ENCODE measurements around the gene DNASE2.
A peak's percentile ranks its signal among the peaks of the same experiment; 100 is the strongest.
"Not testable (repeated sequence)": the region's sequence is repeated elsewhere in the genome, so short reads cannot be mapped to it uniquely, and the experiment has no call there.

The DNASE2 gene, protein sequence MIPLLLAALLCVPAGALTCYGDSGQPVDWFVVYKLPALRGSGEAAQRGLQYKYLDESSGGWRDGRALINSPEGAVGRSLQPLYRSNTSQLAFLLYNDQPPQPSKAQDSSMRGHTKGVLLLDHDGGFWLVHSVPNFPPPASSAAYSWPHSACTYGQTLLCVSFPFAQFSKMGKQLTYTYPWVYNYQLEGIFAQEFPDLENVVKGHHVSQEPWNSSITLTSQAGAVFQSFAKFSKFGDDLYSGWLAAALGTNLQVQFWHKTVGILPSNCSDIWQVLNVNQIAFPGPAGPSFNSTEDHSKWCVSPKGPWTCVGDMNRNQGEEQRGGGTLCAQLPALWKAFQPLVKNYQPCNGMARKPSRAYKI

DNA sequence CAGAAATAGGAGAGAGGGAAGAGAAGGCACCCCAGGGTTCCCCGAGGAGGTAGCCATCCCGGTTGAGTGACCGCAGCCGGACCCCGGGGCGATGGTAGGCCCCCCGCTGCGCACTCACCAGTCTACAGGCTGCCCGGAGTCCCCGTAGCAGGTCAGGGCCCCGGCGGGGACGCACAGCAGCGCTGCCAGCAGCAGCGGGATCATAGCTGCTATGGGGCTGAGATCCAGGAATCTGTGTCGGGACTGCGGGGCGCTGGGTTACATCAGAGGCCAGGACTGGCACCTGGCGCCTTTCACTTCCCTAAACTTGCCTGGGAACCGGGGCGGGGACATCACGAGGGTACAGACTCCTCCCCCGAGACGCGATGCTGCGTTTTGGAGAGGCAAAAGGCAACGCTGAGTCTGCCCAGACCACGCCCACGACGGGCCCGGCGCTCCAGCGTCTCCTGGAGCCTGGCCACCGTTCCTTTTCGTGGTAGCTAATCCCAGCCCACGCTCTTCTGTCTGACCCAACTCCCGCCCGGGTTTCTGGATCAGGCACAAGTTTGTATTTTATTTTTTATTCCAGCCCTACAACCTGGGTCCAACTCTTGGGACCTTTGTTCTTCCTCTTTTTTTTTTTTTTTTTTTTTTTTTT is at the start of gene DNASE2:
DNASE2 (minus strand) TSS at position 278 of the 637 bp plus-strand sequence; CDS start at position 204, 74 bp downstream.
- DNase-seq (ENCODE audit: low spot score) = peak; percentile 99

DNA sequence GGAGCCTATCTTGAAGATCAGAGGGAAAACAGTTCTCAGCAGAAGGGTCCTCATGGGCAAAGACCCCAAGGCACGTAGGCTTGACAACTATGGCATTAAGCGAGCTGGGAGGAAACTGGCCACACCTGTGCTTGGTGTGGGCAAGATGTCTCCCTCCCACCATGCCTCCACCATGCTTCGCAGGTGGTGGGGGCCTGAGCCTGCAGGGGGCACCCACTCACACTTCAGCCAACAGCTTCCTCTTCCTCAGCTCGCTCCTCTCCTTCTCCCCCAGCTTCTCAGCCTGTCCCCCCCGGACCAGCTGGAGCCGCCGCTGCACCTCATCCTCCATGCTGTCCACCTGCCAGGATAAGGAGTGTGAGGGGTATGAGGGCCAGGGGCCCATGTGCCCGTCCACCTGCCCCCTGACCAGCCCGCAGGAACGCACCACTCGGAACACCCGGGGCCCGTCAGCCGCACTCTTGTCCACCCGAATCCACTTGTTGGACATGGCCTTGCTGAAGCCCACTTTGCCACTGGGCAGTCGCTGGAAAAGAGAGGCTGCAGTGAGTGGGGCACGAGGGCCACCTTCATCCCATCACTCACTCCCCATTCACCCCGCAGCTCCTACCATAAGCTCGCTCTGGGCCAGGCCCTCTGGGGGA is 48.9 kb upstream of the DNASE2 start:
- no peak for DNase-seq (ENCODE audit: low spot score)

DNA sequence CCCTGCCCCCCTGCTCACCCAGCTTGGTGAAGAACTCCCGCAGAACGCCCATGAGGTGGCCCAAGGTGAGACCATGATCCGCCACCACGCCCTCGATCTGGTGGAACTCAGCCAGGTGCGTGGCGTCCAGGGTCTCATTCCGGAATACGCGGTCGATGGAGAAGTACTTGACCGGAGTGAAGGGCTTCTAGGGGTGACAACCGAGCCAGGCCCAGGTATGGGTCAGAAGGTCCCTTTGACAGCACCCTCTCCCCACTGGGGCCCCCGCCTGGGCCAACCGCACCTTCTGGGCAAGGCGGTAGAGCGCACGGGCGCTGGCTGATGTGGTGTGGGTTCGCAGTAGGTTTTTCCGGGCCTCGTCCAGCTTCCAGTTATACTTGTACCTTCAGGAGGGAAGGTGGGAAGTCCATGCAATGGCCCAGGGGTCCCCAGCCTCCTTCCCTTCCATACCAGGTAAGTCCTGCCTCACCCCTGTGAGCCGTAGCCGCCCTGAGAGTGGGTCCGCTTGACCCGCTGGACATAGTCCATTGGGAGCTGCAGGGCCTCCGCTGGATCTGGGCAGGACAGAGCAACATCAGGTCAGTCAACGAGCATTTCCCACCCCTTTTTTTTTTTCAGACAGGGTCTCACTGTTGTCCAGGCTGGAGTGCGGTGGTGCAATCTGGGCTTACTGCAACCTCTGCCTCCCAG is 43.5 kb upstream of the DNASE2 start:
- DNase-seq (ENCODE audit: low spot score) = no peak

DNA sequence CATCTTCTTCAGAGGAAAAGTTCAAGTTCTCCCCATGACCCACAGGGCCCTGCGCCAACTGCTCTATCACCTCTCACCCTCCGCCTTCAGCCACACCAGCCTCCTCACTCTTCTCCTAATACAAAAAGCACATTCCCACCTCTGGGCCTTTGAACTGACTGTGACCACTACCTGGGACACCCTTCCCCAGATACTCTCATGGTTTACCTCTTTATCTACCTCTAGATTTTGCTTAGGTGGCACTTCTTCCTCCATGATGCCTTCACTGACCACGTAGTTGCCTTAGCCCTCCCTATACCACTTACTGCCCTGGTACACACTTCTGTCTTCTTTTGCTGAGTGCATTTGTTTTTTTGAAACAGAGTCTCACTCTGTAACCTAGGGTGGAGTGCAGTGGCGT is 41.7 kb upstream of the DNASE2 start:
- no peak for DNase-seq (ENCODE audit: low spot score)

DNA sequence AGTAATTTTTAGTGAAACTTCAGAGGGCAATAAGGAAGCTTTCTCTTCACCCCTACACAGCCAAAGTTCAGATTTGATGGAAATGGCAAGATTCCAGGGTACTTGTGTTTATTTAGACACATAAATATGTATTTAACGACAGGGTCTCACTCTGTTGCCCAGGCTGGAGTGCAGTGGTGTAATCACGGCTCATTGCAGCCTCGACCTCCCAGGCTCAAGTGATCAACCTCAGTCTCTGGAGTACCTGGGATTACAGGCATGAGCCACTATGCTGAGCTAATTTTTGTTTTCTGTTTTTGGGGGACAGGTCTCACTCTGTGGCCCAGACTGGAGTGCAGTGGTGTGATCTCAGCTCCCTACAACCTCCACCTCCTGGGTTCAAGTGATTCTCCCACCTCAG is 39.8 kb upstream of the DNASE2 start:
- no peak for DNase-seq (ENCODE audit: low spot score)

DNA sequence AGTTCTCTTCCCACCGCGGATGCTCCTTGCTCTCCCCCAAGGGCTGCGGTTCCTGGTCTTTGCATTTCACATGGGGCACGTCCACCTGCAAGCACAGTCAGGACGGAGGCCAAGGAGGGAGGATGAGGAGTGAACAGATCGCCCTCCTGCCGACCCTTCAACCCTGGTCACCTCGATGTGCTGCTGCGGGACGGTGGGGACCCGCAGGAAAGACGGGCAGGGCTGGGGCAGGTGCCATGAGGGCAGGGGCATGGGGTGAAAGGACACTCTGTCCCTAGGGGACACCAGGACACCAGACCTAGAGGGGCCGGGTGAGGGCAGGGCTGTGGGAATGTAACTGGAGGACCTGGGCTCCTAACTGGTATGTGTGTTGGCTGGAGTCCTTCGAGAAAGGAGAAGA is 37.0 kb upstream of the DNASE2 start:
- DNase-seq (ENCODE audit: low spot score) = no peak

DNA sequence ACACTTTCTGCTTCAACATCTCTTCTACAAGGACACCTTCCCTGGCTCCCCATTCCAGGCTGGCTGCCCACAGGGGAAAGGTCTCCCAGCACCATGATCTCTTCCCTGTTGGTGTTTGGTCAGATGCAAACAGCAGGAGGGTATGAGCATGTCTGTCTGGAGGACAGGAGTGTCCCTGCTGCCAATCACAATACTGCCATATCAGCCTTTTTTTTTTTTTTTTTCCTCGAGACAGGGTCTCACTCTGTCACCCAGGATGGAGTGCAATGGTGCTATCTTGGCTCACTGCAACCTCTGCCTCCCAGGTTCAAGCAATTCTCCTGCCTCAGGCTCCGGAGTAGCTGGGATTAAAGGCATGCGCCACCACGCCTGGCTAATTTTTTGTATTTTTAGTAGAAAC is 34.6 kb upstream of the DNASE2 start:
- not testable (repeated sequence) for DNase-seq (ENCODE audit: low spot score)

DNA sequence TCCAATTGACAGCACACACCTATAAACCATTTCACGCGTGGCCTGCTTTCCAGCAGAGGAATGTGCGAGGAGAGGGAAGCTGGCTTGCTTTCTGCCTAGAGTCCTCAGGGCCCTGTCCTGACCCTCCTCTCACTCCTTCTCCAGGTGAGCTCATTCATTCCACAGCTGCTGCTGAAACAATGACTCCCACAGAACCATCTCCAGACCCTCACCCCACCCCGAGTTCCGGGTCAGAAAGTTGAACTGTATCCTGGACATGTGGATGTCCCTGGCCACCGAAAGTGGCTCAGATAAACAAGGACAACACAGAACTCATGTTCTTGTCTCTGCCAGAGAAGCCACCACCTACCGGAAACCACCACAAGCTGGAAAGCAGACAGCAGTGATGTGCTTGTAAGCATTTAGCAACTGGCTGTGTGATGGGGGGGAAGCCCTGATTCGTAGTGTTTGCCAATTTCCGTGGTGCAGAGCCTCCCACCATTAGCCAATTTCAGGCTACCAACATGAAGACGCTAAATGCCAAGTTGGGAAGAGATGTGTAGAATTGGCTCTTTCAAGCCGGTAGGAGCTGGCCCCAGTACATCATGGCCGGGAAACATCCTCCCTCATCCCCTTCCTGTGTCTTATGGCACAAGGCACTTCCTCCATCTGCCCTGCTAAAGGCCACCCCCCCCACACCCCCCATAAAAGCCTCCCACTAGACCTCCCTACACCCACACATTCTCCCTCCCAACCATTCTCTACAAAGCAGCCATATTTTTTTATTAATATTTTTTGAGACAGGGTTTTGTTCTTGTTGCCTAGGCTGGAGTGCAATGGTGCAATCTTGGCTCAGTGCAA is 32.8 kb upstream of the DNASE2 start:
- peak; percentile 41 for DNase-seq (ENCODE audit: low spot score)

DNA sequence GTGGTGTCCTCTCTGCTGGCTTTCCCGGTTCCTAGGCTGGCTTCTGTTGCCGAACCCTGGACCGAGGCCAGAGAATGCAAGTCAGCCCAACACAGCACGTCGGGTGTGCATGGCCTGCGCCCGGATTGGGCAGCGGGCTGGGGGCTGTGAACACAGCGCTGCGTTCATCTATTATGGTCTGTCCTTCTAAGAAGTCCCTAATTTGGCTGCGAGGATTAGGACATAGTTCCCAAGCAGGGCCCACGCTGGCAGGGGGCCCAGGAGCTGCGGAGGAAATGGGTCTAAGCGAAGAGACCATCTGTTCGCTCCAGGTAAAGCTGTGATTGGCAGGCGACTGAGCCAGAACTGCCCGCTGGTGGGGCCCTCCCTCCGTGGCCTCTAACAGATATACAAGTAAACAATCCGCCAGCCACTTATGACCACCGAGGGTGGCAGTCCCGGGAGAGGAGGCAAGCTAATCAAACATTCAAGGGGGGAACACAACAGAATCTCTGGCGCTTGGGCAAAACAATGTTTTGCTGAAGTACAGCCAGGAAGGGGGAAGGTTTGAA is 31.8 kb upstream of the DNASE2 start:
- DNase-seq (ENCODE audit: low spot score) = peak; percentile 79

DNA sequence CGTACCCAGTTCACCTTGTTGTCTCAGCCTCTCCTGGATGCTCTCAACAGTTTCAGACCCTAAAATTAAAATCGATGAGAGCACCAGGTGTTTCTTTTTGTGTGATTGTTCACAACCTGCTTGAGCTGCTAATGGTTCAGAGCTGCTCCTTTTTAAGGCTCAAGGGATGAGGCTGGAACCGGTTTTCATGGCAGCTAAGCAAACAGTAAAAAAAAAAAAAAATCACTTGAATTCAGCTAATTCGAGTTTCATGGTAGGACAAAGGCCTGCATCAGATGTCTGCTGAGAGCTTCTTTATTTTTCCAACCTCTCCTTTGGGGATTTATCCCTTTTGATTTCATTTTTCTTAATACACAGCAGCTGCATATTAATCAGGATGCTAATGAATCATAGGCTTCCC is 31.3 kb upstream of the DNASE2 start:
- no peak for DNase-seq (ENCODE audit: low spot score)

DNA sequence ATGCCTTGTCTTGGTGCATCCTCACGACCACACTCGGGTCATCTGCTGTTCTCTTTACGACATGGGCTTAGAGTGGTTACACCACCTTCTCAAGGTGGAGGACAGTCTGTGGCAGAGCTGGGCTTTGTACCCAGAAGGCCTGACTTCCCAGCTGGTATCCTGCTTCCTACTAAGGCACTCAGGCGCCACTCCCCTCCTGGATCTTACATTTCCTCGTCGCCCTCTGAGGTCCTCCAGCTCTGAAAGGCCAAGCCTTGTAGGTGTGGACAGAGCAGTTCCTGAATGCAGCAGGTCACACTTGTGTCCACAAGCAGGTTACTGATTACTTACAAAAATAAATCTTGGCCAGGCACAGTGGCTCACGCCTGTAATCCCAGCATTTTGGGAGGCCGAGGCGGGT is 25.9 kb upstream of the DNASE2 start:
- DNase-seq (ENCODE audit: low spot score) = no peak

DNA sequence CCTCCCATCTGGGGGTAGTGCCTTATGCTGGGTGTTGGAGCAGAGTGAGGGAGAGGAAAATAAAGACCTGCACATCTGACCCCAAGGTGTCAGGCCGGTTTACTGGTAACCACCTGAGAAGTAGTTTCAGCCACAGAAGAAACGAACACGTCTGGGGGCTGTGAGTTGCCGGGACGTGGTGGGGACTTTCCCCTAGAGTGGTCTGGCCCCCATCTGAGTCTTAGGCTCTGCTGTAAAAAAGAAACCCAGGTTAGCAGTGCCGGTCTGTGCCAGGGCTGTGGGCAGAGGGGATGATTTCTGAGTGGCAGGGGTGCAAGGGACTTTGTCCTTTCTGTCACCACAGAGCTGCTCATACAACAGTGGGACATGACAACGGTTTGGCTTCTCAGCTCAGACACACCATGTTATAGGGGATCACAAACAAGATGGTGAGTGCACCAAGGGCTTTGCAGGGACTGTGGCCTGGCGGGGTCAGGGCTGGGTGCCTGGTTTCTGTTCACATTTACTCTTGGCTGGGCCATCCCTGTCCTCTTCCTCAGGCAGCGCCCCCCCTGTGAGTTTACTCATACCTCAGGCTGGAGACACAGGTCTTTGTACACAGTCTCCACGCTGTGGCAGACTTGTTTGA is 18.8 kb upstream of the DNASE2 start:
- DNase-seq (ENCODE audit: low spot score) = no peak

DNA sequence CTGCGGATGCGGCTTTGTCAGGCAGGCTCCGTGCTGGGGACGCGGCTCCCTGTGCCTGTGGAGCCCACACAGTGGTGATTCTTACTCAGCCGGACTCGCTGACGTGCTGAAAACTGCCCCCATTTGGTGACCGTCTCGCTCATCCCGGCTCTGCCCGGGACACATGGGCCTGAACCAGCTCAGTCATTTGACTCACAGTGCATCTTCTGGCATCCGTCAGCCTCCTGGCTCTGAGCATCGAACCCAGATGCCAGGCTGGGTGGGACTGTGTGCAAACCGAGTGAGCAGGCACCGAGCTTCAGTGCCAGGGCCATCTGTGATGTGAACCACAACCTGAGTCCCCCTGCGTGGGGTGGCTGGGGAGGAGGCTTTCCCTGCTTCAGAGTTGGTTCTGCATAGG is 15.2 kb upstream of the DNASE2 start:
- no peak for DNase-seq (ENCODE audit: low spot score)

DNA sequence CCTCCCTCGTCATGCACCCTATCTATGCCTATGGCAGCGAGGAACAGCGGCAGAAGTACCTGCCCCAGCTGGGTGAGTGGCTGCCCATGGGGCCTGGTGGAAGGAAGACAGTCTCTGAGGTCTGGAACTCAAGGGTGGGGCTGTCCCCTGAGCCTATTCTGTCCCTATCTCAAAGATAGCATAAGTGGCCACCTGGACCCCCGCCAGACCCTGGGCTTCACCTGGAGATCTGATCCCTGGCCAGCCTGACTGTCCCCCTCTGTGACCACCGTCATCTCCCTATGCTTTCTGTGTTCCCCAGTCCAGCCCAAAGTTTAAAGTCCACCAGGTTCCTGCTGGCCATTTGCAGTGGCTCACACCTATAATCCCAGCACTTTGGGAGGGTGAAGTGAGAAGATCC is 12.3 kb upstream of the DNASE2 start:
- no peak for DNase-seq (ENCODE audit: low spot score)

DNA sequence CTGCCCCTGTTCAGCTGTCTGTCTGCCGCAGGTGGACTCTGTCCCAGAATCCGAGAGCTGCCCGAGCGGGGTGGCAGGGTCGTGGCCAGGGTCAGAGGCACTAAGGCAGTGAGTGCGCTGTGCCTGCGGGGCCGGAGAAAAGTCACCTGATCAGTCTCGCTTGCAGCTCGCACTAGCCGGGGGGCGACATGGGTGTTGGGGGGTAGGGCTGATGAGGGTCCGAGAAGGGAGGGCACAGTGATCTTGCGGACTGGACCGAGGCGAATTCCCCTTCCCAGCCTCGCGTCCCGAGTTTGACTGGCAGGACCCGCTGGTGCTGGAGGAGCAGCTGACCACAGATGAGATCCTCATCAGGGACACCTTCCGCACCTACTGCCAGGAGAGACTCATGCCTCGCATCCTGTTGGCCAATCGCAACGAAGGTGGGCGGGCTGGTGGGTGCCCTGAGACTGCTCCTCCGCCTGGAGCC is 10.3 kb upstream of the DNASE2 start:
- no peak for DNase-seq (ENCODE audit: low spot score)

DNA sequence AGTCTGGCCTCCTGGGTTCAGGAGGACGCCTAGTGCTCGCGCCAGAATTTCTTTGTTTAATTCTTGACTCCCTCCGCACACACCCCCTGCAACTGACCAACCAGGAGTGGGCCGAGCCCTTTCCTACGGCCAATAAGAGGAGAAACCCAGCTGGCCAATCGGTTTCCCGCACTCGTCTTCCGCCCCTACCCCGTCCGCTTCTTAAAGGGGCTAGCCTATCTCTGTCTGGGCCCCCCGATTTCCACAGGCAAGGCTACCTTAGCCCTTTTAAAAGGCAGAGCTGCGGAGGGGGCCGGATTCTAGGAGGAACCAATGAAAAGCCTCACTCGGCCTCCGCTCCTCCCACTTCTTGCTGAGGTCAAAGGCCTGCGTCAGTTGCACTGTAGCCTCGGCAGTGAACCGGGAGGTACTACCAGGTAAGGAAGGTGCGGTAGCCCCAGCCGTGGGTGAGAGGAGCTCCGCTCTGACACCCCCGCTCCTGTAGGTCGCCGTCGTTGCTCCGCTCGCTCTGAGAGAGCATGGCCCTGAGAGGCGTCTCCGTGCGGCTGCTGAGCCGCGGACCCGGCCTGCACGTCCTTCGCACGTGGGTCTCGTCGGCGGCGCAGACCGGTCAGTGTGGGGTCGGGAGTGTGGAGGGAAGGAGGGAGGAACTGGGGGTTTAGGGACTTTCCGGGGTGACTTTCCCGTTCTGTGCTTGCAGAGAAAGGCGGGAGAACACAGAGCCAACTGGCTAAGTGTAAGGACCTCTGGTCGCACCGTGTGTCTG is 9.7 kb upstream of the DNASE2 start, which contains the start of gene GCDH:
GCDH (plus strand) TSS at position 374 of the 766 bp plus-strand sequence; CDS start at position 519, 145 bp downstream.
- DNase-seq (ENCODE audit: low spot score) = peak; percentile 97

DNA sequence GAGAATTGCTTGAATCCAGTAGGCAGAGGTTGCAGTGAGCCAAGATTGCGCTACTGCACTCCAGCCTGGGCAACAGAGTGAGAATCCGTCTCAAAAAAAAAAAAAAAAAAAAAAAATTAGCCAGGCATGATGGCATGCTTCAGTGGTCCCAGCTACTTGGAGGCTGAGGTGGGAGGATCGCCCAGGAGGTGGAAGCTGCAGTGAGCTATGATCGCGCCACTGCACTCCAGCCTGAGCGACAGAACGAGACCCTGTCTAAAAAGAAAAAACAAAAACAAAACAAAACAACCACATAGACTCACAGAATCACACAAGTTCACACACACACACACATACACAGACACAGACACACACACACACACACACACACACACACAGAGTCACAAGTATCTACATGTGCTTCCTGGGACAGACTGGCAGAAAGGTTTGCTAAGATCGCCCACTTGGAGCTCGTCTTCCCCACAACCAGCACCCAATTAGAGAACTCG is 9.1 kb upstream of the DNASE2 start:
- not testable (repeated sequence) for DNase-seq (ENCODE audit: low spot score)

DNA sequence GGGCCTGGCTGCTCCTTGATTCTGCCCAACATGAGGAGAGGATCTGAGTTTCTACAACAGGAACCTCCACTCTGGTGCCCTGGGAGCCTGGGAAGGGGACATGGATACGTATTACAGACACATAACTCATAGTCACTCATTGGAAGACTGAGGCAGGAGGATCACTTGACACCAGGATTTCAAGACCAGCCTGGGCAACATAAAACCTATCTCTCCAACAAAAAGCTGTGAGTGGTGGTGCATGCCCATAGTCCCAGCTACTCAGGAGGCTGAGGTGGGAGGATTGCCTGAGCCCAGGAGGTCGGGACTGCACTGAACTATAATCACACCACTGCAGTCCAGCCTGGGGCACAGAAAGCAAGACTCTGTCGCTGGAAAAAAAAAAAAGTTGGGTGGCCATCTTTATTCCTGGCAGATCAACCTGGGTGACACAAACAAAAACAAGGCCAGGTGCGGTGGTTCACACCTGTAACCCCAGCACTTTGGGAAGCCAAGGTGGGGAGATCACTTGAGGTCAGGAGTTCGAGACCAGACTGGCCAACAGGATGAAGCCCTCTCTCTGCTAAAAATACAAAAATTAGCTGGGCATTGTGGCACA is 6.9 kb upstream of the DNASE2 start:
- DNase-seq (ENCODE audit: low spot score) = no peak
